Suppressor macrophage treated with lipopolysaccharide for 4 hours (primary cell): ENCODE results near the gene MYL6B.

Source experiments
- DNase-seq: peaks from one replicate; pipeline ENCODE4 v3.0.0-alpha.2; 2020

MYL6B gene

DNA sequence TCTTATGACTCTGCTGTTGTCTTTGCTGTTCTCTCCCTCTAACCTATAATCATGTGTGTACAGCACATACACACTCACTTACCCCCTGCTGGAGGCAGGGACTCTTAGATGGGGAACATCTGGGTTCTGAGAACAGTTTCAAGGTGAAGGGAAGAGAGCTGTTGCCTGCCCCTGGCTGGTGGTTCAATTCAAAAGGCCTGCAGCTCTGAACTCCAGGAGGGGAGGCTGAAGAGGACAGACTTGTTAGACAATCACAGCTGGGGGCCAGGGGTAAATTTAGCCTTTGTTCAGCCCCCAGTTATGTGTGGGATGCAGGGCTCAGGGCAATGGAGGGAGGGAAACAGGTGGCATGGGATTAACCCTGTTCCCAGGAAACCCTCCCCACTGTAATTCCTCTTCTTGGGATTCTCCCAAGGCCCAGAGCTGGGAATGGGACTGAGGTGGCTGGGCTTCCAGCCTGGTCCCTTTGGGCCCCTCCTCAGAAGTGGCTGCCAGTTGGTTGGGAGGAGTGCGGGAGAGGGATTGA lies 1.9 kb downstream of the MYL6B start:
- DNase-seq: no peak

DNA sequence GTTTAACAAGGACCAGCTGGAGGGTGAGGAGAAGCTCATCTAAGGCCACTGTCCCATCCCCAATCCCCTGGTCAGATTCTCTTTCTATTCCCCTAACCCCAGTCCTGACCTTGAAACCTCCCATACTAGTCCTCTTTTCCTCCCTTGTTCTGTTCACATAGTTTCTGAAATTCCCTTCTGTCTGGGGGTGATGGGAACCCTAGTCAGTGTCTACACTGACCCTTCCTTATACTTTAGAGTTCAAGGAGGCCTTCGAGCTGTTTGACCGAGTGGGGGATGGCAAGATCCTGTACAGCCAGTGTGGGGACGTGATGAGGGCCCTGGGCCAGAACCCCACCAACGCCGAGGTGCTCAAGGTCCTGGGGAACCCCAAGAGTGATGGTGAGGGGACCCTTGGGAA lies 2.4 kb downstream of the MYL6B start:
- no peak for DNase-seq

DNA sequence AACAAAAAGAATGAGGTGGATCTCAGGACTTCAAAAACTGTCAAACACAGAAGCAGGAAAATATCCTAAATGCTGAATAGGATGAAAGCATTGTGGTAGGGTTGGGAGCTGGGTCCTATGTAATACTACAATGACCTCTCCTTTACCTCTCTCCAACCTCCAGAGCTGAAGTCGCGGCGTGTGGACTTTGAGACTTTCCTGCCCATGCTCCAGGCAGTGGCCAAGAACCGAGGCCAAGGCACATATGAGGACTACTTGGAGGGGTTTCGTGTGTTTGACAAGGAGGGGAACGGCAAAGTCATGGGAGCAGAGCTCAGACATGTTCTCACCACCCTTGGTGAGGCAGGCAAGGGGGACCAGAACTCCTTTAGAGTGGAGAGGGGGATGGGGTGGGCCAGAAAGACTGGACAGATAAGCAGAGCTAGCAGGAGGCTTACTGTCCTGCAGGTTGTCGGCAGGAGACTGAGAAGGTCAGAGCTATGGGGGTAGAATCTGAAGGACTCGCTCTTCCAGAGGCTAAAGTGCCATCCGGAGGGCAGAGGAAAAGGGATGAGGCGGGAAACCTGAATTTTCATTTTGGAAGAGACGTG lies 3.0 kb downstream of the MYL6B start:
- no peak for DNase-seq

DNA sequence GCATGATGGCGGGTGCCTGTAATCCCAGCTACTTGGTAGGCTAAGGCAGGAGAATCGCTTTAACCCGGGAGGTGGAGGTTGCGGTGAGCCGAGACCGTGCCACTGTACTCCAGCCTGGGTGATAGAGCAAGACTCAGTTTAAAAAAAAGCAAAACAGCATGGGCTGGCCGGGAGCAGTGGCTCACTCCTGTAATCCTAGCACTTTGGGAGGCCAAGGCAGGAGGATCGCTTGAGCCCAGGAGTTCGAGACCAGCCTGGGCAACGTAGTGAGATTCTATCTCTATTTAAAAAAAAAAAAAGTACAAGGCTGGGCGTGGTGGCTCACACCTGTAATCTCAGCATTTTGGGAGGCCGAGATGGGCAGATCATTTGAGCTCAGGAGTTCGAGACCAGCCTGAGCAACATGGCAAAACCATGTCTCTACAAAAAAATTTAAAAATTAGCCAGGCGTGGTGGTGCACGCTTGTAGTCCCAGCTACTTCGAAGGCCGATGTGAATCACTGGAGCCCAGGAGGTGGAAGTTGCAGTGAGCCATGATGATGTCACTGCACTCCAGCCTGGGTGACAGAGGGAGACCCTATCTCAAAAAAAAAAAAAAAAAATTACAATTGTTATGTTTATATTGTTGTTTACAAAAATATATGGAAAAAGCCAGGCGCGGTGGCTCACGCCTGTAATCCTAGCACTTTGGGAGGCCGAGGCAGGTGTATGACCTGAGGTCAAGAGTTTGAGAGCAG lies 4.2 kb downstream of the MYL6B start:
- DNase-seq: peak; percentile 41

DNA sequence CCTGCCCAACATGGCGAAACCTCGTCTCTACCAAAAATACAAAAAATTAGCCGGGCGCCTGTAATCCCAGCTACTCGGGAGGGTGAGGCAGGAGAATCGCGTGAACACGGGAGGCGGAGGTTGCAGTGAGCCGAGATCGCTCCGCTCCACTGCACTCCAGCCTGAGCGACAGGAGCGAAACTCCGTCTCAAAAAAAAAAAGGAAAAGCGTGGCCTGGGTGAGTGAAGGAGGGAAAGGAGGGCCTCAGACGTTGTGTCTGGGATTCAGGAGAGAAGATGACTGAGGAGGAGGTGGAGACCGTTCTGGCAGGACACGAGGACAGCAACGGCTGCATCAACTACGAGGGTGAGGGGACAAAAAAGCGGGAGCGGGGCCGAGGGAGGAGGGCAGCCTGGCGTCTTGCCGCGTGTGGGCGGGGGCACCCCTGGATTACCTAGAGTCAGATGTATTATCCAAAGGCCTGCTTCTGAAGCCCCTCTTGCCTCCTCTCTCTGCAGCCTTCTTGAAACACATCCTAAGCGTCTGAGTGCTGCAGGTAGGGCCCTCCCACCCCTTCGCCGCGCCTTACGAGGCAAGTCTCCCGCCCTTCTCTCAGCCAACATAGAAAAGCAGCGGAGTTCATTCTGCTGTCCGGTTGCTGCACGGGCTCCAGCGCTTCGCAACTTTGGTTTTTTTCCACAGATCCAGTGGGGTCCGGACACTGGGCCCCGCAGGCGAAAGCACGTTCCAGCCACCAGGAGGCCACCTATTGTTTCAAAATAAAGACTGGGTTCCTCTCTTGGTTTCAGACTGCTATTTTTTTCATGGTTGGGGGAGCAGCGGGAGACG lies 5.0 kb downstream of the MYL6B start:
- DNase-seq: peak; percentile 53

DNA sequence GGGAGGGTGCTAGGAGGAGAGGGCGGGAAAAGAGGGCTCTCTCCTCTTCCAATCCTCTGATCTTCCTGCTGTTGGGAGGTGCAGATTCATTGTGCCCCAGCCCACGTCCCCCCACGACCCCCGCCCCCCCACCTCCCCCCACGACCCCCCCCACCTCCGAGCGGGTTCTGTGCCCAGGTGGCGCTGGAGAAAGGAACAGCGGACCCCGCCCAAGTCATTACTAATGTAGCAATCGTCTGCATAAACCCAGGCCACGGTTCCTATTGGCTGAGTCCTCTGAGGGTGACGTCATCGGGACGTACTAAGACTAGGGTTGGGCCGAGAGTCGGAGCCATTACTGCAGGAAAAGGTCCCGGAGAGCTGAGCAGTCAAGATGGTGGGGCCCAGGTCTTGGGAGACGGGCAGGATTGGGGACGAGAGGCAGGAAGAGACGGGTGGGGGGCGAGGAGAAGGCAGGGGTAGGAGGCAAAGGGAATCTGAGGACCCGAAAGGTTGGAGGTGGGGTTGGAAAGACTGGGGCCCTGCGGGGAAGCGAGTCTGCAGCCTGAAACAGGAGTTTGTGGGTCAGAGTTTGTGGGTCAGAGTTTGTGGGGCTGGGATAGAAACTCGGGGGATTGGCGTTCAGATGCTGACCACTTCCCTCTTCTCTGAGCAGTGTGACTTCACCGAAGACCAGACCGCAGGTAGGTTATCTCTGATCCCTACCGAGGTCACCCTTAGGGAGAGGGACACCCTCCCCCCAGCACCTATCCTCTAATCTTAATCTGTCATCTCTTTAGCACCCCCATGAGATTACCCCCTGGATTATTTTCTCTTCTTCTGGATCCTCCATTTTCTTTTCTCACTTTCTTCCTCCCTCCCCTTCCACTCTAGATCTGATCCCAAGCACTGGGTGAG lies 5.9 kb downstream of the MYL6B start, which contains the start of gene MYL6:
Gene MYL6, plus strand, starts transcription at position 331 of the 897 bp plus-strand sequence. Its CDS starts 43 bp downstream, at position 374.
- DNase-seq: peak; percentile 98

DNA sequence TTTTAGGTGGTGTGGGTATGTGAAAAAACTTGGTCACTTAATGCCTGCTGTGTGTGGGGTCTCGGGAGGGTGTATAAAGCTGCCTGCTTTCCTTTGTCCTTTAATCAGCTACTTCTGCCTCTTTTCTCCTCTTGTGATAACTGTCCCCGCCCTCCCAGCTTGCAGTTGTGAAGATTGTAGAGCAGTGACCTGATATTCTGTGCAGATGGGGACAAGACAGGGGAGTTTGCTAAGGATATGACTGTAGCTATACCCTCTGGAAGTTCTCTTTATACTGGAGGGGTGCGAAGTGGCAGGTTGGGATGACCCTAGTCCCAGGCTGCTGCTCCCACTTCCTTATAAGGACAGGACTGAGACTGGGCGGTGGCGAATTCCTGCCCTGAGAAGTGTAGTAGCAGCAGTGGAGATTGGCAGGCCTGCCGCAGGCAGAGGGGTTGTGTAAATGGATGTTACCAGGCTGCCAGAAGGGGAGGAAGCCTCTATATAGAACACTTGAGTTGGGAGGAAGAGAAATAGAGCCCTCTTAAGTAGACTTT lies 6.6 kb downstream of the MYL6B start:
- DNase-seq: peak; percentile 65

DNA sequence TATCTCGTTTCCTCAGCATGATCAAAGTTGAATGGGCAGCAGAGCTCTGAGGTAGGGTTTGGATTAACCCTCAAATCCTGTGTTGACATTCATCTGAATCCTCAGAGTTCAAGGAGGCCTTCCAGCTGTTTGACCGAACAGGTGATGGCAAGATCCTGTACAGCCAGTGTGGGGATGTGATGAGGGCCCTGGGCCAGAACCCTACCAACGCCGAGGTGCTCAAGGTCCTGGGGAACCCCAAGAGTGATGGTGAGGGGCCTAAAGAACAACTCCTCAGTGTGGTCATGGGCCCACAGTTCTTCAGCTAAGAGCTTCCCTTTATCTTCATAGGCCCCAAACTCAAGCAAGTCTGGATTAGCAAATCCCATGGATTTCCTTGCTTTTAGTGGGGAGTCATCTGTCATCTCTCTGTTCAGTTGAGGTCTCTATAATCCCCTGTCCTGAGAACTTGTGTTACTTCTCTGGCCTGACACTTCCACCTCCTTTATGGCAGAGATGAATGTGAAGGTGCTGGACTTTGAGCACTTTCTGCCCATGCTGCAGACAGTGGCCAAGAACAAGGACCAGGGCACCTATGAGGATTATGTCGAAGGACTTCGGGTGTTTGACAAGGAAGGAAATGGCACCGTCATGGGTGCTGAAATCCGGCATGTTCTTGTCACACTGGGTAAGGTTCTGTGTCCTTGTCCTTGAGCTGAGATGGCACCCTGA lies 7.2 kb downstream of the MYL6B start:
- DNase-seq: no peak

DNA sequence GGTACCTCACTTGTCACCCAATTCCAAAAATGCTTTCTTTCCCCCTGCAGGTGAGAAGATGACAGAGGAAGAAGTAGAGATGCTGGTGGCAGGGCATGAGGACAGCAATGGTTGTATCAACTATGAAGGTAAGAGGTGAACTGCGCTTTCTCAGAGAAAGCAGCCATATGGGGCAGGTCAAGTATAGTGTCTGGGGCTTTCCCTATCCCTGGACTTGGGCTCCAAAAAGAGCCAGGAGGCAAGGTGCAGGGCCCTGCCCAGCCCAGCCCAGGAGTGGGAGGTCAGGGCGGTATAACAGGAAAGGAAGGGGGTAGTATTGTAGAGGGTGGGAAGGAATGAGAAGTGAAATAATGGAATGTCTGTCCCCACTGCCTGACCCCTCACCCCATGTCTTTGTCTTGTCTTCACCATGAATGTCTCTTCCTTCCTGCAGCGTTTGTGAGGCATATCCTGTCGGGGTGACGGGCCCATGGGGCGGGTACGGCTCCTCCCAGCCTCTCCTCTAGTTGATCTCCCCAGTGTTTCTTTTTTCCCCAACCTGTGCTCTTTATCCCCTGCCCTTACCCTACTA lies 7.9 kb downstream of the MYL6B start:
- DNase-seq: peak; percentile 34

DNA sequence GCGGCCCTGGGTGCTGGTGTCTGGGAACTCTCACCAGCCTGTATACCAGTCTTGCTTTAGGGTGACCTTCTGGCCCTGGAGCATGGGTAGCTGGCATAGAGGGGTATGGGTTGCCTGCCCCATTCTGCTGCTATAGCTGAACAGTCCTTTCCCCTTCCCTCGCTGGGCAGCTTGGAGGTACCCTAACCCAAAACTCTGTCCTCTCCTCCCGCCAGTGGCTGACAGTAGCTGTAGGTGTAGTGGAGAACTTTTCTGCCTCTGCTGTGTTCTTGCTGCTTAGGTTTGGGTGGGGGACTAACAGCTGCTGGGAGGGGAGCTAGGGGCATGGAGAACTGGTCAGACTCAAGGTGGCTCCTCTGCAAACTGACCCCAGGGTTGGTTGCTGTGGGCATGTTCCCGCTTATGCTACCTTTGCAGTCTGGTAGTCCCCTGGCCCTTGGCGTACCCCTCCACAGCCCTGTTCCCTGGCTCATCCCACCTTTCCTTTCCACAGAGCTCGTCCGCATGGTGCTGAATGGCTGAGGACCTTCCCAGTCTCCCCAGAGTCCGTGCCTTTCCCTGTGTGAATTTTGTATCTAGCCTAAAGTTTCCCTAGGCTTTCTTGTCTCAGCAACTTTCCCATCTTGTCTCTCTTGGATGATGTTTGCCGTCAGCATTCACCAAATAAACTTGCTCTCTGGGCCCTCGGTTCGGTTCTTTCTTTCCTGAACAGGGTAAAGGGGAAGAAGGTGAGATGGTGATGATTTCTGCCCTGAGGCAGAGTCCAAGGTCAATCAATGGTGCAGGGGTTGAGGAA lies 8.7 kb downstream of the MYL6B start:
- no peak for DNase-seq

DNA sequence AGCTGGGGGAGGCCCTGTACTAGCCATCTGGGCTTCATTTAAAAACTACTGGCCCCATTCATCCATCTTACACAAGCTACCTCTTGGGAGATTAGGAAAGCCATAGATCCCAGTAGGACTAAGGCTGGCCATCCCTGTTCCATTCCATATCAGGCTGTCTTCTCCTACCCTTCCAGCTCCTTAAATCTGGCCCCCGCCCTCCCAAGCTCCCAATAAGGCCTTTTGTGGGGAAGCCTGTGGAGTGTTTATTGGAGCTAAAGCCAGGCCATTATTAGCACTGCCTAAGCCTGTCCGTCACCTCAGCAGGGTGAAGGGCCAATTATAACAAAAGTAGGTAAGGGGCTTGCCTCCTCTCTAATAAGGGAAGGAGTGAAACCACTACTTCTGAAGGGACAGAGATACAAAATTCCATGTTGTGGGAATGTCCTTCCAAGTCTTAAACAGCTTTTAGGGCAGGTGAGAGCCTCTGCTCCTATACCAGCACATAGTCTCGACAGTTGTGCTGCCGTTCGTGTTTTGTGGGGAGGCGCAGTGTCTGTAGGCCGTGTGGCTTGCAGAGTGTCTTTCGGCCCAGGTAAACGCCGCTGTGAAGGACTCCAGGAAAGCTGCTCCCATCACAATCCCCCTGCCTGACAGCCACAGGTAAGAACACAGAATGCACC lies 9.4 kb downstream of the MYL6B start:
- no peak for DNase-seq

DNA sequence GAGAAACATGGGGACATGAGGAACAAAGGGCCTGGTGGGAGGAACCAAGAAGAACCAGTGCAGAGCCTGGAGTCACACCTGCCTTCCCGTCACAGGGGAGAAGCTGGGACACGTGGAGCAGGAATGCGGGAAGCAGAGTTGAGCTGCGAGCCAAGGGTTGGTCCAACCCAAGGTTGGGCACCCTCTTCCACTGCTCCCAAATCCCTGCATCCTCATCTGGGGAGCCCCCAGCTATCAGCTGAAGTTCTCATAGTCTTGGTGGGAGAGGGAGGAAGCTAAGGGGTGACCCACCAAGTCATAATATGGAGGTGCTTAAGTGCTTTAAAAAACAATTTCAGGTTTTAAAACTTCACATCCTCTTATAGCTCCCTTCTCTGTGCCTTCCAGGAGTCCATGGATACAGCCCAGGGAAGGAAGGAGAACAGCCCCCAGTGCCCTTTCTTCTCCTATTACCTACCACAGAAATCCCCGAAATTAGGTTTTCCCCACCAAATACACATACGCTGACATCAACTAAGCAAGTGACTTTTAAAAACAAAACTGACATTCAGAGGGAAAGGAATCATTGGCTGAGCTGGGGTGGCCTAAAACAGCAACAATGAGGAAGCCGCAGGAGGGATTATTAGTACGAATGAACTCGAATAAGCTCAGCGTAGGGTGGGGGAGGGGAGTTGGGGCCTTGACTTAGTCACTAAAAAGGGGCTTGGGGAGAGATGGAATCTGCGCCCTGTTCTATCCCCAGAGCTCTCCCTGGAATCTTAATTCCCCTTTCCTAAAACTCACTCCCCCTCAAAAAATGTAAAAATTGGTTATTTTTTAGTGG lies 10.3 kb downstream of the MYL6B start:
- no peak for DNase-seq

DNA sequence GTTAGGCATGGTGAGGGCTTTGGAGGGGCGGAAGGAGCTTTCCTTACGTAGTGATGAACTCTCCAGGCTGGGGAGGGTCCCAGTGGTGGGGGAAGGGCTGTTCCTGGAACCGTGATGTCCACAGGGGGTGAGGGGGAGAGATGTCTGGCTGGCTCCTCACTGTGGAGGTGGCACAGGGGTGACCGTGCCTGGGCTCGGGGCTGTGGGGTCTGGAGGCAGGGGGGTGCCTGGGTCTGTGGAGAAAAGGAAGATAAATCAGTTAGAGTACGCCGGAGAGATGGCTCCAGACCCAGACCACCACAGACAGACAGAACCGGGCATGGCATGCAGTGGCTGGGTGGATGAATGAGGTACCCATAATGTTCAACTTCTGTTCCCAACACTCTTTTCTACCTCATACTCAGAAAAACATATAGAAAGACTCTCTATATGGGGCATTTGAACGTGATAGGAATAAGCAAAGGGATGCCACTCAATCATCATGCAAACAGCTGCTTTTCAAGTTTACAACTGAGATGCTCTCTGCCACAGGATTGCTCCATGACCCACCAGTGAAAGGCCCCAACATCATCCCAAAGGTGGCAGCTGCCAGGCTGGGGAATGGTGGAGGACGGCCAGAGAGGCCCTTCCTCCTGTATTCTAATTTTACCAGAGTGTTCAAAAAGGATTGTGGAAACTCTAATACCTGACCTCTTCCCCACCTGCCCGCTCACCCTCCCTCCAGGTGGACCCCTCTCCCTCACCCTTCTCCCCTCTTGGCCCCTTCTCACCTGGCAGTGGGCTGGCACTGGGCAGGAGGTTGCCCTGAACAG lies 11.4 kb downstream of the MYL6B start:
- DNase-seq: no peak

DNA sequence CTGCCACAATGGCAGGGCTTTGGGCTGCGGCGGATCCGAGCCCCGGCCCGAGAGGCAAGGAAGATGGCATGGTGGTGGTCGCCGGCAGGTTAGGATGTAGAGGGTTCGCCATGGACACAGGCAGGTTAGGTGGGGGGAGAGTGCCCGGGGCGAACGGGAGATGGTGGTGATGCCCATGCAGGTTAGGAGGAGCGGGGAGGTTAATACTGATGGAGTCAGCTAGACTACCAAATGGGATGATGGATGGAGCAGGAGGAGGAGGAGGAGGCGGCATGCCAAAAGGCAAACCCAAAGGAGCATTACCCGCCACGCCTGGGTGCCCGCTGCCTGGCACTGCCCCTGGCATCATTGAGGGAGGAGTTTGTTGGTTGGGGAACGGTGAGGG lies 11.9 kb downstream of the MYL6B start:
- DNase-seq: no peak

DNA sequence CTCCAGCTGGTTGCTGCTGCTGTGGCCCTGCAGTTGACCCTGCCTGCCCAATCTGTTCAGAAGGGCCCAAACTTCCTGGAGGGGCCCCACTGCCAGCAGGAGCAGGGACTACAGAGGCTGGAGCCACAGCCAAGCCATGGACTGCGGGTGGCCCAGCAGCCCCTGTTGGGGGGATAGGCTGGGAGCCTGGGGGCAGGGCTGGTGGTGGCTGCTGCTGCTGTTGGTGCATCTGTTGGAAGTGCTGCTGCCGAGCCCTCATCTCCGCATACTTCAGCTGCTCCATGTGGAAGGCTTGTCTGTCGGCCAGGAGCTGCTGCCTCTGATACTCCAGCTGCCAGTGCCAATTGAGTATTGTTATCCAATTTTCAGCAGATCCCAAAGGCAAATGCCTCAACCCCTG lies 13.0 kb downstream of the MYL6B start:
- DNase-seq: no peak

DNA sequence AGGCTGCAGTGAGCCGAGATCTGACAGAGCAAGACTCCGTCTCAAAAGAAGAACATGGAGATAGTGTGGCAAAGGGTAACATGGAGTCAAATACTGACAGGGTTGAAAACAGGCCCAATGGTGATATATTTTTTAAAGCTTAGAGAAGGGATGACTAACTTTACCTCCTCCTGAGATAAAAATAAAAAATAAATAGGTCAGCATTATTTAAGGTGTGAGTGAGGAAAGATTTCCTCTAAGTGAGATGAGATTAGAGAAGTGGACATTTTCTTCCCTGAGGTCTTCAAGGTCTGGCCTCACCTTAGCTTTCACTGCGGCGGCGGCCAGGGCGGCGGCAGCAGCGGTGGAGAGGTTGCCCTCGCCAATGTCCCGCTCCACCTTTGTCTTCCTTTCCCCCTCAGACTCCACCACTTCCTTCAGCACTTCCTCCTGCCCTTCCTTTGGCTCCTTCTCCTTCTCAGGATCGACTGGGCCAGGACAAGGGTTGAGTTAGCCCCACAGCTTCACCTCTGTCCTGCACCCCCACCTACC lies 16.9 kb downstream of the MYL6B start:
- no peak for DNase-seq

DNA sequence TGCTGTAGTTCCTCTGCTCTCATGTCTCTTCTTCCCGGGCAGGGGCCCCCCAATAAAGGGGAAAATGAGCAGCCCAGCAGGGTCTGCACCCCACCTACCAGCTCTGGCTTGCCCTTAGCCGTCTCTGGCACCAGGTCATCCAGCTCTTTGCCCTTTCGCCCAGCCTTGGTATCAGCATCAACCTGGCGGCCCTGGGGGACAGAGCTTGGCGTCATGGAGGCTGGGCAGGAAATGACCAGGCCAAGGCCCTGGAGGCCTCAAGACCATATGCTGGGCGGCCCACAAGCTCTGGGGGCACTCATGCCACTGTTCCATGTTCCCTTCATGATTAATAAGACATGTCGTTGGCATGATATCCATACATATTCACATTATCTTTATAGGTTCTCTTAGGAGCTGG lies 20.5 kb downstream of the MYL6B start:
- no peak for DNase-seq

DNA sequence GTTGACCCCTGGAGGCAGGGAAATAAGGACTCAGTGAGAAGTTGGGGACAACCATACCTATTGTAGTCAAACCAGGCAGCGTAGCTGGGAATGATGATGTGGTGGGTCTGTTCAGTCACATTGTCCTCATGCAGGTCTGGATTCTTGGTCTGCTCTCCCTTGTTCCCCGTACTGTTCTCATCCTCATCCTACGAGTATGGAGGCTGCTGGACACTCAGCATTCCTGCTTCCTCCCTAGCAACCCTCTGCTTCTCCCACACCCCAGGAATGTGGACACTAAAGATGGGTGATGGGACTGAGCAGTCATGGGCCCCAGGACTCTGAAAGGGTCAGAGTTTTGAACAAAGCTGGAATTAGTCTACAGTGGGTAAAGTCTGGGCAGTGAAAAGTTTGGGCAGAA lies 26.0 kb downstream of the MYL6B start:
- DNase-seq: no peak
